GM19328 (cell line): Measurements from ENCODE around the gene SETD6.

Experiments used
- ATAC-seq: cut with Tn5 transposase; IDR thresholded peaks from one replicate; pipeline ENCODE4 v1.9.1; 2021; ENCODE audit warnings: mild to moderate bottlenecking, moderate library complexity; ENCODE audit not compliant: unreplicated experiment

SETD6 gene

GRCh38 chr16:58493756-58494431, 21.4 kb upstream of the SETD6 start:
- ATAC-seq: no peak

- no peak for ATAC-seq
Observed at GRCh38 chr16:58494981-58495520, 20.3 kb upstream of the SETD6 start.

DNA sequence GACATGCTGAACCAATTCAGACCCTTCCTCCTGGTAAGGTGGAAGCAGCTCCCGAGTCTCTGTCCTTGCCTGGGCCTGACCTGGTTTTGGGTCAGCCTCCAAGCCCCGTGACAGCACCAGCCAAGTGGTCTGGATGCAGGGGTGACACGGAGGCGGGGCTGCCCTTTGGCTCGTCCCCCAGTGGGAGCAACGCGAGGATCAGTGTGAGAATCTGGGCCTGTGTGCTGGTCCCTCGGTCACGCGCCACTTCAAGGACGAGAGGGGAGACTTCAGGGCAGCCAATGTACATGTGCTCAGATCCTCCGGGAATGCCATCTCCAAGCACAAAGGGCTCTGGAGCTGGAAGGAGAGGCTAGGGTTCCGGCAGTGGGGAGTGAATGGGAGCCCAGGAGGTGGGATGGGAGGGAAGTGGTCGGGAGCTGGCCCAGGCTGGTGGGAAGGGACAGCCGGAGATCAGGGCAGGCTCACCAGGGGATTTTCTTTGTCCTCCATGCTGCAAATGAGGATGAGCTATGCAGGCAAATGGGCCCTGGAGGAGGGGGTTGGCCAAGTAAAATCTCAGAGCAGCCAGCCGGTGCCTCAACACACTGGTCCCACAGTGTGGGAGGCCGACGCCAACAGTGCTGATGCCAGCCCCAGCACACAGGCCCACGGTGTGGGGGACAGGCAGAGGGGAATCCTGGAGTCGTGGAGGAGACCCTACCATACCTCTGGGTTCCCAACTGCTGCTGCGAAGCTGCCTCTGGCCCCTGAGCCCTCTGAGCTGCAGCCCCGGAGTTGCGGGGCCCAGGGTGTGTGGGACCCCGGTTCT, 19.6 kb upstream of the SETD6 start:
- ATAC-seq: no peak

- ATAC-seq: no peak
Observed at GRCh38 chr16:58497468-58497867, 17.8 kb upstream of the SETD6 start.

GRCh38 chr16:58497935-58498334, 17.4 kb upstream of the SETD6 start:
- no peak for ATAC-seq

GRCh38 chr16:58498341-58499091, 16.8 kb upstream of the SETD6 start:
- no peak for ATAC-seq

DNA sequence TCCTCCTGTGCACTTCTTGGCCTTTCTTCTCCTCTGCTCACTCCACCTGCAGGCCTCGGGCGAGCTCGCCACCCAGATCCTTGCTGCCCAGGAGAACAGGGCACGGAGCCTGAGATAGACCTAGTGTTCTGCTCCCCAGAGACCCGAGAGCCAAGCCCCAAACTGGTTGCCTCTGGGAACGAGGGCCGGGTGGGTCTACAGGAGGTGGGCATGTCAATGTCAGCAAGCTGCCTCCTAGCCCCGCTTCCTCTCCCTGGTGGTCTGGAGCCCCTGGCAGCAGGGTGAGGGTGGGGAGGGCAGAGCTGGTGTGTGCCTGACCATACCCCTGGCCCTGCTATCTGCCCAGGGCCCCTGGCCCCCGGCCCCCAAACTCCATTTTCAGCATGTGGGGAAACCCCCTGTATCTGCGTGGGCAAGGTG, 16.2 kb upstream of the SETD6 start:
- no peak for ATAC-seq

- no peak for ATAC-seq
Observed at GRCh38 chr16:58499615-58500351, 15.5 kb upstream of the SETD6 start, which contains the start of gene NDRG4. TSS of gene NDRG4 (plus strand) at chr16:58500143. CDS start at chr16:58500249, 106 bp downstream.

- ATAC-seq: no peak
Observed at GRCh38 chr16:58500430-58501241, 14.7 kb upstream of the SETD6 start.

DNA sequence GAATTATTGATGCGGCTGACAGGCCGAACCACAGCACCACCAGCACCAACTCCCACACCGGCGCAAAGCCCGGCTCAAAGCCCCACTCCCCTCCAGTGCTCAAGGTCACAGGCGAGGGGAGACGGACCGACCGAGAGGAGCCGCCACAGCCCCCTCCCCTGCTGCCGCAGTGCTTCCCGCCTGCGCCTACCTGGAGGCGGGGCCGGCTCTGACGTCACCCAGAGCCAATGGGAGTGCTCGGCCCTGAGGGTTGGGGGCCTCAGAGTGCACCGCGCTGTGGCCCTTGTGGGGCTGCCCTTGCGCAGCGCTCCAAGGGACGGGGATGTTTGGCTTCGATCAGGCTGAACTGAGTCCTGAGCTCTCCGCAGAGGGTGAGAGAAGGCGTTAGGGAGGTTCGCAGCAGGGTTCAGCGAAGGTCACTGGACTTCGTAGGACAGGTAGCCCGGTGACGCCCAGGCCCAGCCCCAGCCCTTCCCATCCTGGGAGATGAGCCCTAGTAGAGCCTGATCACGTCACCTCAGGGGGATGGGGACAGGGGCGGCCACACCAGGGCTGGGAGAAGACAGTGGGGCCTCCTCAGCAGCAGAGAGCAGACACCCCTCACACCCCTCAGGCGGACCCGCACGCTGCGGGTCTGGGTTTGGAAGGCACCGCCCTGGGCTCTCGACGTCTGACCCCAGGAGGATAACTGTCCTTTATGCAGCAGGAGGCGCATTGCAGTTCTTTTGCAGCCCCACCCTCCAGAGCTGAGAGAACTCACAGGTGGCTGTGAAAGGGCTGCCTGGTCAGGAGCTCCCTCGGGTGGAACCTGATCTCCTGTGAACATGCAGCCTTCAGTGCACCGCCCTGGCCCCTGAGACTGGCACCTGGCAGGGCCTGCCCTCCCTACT, 13.8 kb upstream of the SETD6 start:
- no peak for ATAC-seq

- no peak for ATAC-seq
Observed at GRCh38 chr16:58502217-58502921, 12.9 kb upstream of the SETD6 start.

- ATAC-seq: no peak
Observed at GRCh38 chr16:58503166-58503862, 12.0 kb upstream of the SETD6 start.

GRCh38 chr16:58503863-58504688, 11.2 kb upstream of the SETD6 start:
- ATAC-seq: no peak

DNA sequence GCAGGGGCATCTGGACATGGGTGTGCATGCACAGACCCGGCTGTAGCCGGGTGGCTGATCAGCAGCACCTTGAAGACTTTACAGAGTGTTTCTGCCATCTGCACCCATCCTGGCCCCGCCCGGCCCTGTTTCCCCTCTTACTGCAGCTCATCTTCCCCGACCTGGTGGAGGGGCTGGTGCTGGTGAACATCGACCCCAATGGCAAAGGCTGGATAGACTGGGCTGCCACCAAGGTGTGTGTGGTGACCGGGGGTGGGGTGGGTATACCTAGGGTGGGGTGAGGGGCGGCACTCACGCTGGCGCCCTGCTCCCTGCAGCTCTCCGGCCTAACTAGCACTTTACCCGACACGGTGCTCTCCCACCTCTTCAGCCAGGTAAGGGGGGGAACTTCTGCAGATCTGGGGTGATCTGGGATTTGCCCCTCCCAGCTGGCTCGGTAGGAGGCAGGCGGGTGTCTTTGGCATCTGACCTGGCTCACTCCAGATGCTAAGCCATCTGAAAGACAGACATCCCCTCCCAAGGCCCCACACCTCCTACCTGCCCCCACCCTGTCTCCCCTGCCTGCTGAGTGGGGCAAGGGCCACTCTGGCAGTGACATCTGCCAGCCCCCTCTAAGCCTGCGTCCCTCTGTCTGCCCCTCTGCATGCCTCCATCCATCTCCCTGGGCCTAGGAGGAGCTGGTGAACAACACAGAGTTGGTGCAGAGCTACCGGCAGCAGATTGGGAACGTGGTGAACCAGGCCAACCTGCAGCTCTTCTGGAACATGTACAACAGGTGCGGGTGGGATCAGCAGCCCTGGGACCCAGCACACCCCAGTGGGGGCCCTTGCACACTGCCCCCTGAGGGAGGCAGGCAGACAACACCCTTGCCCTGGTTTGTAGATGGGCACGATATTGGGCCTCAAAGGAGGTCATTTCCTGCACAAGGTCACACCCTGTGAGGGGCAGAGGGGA, 8.8 kb upstream of the SETD6 start:
- no peak for ATAC-seq

GRCh38 chr16:58507195-58507962, 7.9 kb upstream of the SETD6 start:
- ATAC-seq: no peak
